GM12865 (cell line): ENCODE measurements around the gene TNRC6B.
A peak's percentile ranks its signal among the peaks of the same experiment; 100 is the strongest.

ENCODE experiments used
- DNase-seq: peaks from one replicate; pipeline ENCODE4 v3.0.0; 2010; ENCODE audit warnings: low read depth
- H3K4me3 ChIP-seq: 2 replicates; pipeline ENCODE4 v1.5.1; 2011; ENCODE audit warnings: mild to moderate bottlenecking, low read depth, low read length, control low read depth
- CTCF ChIP-seq: IDR thresholded peaks from 2 replicates; pipeline ENCODE4 v1.5.1; 2011; ENCODE audit warnings: low read length, control low read depth, low read depth, inconsistent platforms; ENCODE audit not compliant: insufficient read depth; ENCODE audit errors: missing control alignments

The TNRC6B gene

GRCh38 chr22:40235308-40235707, 57.6 kb downstream of the TNRC6B start:
- no peak for TF ChIP-seq CTCF
- DNase-seq: no peak
- no peak overlapping the region for H3K4me3 ChIP-seq

GRCh38 chr22:40236131-40236665, 58.5 kb downstream of the TNRC6B start:
- no peak for DNase-seq
- TF ChIP-seq CTCF: no peak
- H3K4me3 ChIP-seq: no peak overlapping the region

GRCh38 chr22:40237241-40237640, 59.5 kb downstream of the TNRC6B start:
- no peak overlapping the region for H3K4me3 ChIP-seq
- DNase-seq: peak; percentile 54
- TF ChIP-seq CTCF: no peak

GRCh38 chr22:40237788-40238424, 60.2 kb downstream of the TNRC6B start:
- TF ChIP-seq CTCF: no peak
- DNase-seq: peak; percentile 30
- no peak overlapping the region for H3K4me3 ChIP-seq

- no peak for TF ChIP-seq CTCF
- H3K4me3 ChIP-seq: no peak overlapping the region
- DNase-seq: peak; percentile 53
Observed at GRCh38 chr22:40238425-40239344, 61.0 kb downstream of the TNRC6B start.

- no peak for TF ChIP-seq CTCF
- DNase-seq: no peak
- H3K4me3 ChIP-seq: no peak overlapping the region
Observed at GRCh38 chr22:40239345-40239683, 61.6 kb downstream of the TNRC6B start.
